AG04449 (cell line): ENCODE results near the gene GABBR2.

ENCODE experiments used
- CTCF ChIA-PET: fragments of 350-600 bp; formaldehyde crosslinking; extraction: SDS; loops from one replicate; lab custom pipeline; 2021; ENCODE audit warnings: antibody characterized with exemption; lab: Yijun Ruan, JAX
- POLR2A ChIA-PET: fragments of 400-600, 350-600 bp; formaldehyde crosslinking; extraction: SDS; loops from one replicate; lab custom pipeline; 2020; ENCODE audit warnings: antibody characterized with exemption, inconsistent platforms; lab: Yijun Ruan, JAX
- DNase-seq: peaks from one replicate; pipeline ENCODE4 v3.0.0-alpha.2; 2010; ENCODE audit warnings: low read depth, low spot score
- H3K4me3 ChIP-seq: 2 replicates; pipeline ENCODE4 v1.5.1; 2011; ENCODE audit warnings: low read depth, mild to moderate bottlenecking, control low read depth, low read length
- TF ChIP-seq, protein P1 (sequence below): IDR thresholded peaks from one replicate; pipeline ENCODE4 v1.5.1; 2011; ENCODE audit warnings: mild to moderate bottlenecking, moderate library complexity, low read length, control low read depth, inconsistent platforms; ENCODE audit not compliant: insufficient read depth; ENCODE audit errors: missing control alignments

Gene GABBR2

DNA sequence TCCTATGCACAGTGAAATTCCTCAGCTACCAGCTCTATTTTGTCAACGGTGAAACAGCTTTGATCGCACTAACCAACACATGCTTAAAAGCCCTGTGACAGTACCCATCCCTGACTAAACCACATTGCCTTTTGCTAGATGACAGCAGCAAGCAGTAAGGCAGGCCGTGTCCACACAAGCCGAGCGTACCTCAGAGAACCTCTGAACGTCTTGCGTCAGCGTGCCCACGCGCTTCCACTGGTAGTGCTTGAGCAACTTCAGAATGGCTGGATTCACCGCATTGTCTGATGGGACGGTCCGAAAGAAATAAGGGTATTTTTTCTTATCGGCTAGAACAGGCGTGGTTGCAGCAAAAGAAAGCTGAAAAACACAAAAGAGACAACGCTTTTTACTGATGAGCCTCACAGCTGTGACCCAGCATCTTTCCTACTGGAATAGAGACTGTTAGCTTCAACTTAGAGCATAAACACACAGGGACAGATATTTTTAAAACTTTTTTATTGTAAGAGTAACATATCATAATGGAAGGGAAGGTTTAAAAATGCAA is 167.0 kb downstream of the GABBR2 start:
- CTCF ChIA-PET = no interaction called here
- POLR2A ChIA-PET = no interaction called here
- DNase-seq = no peak
- TF ChIP-seq, protein P1, sequence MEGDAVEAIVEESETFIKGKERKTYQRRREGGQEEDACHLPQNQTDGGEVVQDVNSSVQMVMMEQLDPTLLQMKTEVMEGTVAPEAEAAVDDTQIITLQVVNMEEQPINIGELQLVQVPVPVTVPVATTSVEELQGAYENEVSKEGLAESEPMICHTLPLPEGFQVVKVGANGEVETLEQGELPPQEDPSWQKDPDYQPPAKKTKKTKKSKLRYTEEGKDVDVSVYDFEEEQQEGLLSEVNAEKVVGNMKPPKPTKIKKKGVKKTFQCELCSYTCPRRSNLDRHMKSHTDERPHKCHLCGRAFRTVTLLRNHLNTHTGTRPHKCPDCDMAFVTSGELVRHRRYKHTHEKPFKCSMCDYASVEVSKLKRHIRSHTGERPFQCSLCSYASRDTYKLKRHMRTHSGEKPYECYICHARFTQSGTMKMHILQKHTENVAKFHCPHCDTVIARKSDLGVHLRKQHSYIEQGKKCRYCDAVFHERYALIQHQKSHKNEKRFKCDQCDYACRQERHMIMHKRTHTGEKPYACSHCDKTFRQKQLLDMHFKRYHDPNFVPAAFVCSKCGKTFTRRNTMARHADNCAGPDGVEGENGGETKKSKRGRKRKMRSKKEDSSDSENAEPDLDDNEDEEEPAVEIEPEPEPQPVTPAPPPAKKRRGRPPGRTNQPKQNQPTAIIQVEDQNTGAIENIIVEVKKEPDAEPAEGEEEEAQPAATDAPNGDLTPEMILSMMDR = no peak
- H3K4me3 ChIP-seq = no peak overlapping the region

DNA sequence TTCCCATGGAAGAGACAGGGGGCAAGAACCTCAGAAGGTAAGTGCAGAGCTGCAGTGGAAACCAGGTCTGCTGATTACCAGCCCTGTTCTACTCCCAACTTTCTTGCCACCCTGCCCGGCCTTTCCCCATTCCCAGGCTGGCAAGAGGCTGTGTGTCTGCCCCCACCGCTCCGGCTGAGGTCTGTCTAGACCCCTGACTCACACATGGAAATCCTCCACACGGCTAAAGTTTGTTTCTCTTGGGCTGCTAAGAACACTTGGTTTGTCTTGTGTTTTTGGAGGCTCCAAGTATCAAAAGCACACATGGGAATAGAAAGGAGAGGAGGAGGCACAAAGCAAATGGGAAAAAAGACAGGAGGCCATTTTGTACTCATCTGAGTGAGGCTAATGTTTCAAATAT is 168.3 kb downstream of the GABBR2 start:
- no peak overlapping the region for H3K4me3 ChIP-seq
- CTCF ChIA-PET = interaction anchor here (1.3 kb wide), 1 partner anchor 12 kb away, joined by 4 read pairs; no protein-coding TSS in a partner anchor
- TF ChIP-seq, protein P1 = no peak
- POLR2A ChIA-PET = no interaction called here
- no peak for DNase-seq

DNA sequence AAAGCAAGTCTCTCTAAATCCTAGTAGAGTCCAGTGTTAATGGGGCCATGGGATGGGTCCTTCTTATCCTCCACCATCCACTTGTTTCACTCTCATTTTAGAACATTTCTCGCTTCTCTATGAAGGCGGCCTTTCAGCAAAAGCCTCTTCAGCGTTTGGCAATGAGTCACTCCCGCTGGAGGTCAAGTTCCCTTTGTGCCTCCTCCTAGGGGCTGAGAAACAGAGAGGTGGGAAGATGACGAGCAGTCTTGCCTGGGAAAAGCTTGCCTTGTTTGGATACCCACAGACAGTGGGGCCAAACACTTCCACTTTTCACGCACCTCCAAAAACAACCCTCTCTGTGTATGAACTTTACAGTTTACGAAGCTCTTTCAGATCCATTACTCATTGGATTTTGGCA is 168.8 kb downstream of the GABBR2 start:
- no peak for DNase-seq
- TF ChIP-seq, protein P1 = no peak
- H3K4me3 ChIP-seq = no peak overlapping the region
- CTCF ChIA-PET = interaction anchor here (1.3 to 2.3 kb wide), 2 partner anchors 13 kb away, joined by 4 to 7 read pairs; no protein-coding TSS in a partner anchor
- POLR2A ChIA-PET = no interaction called here

DNA sequence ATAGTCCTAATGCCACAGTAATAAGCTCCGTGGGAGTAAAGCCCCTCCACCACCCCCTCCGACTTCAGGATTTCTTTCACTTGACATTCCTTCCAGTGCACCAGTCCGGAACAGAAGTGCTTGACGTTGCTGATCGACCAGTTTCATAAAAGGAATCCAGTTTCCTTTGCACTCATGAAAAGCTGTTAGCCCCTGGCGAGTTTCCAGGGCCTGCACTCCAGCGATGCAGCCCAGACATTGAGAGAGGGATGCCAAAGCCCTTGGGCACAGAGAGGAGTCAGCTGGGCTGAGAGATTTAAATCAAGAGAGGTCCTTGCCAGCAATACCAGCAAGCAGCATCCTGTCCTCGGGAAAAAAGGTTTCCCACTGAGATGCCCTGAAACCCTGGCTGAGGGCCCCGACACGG is 170.1 kb downstream of the GABBR2 start:
- POLR2A ChIA-PET = no interaction called here
- TF ChIP-seq, protein P1 = no peak
- CTCF ChIA-PET = interaction anchor here (1.1 to 2.3 kb wide), 3 partner anchors 12 to 236 kb away, joined by 3 to 7 read pairs (median 3); no protein-coding TSS in a partner anchor
- no peak overlapping the region for H3K4me3 ChIP-seq
- no peak for DNase-seq

DNA sequence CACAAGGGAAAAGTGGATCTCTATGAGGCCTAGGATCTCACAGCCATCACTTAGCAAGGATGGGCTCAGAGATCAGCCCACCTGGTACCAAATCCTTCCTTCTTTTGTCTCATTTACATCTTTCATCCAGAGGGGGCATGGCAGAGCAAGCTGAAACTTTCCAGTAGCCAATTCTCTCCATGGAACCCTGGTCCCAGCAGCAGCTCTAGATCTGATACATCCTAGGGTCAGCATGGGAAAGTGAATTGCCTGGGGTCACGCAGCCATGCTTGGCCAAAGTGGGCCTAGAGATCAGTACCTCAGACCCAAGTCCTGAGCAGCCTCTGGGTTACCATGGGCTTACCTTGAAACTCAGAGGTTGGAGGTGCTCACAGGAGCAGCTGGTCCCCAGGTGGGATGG is 170.5 kb downstream of the GABBR2 start:
- POLR2A ChIA-PET = no interaction called here
- DNase-seq = no peak
- no peak overlapping the region for H3K4me3 ChIP-seq
- TF ChIP-seq, protein P1 = no peak
- CTCF ChIA-PET = interaction anchor here (1.1 to 2.3 kb wide), 4 partner anchors 11 to 236 kb away, joined by 3 to 7 read pairs (median 4); no protein-coding TSS in a partner anchor

DNA sequence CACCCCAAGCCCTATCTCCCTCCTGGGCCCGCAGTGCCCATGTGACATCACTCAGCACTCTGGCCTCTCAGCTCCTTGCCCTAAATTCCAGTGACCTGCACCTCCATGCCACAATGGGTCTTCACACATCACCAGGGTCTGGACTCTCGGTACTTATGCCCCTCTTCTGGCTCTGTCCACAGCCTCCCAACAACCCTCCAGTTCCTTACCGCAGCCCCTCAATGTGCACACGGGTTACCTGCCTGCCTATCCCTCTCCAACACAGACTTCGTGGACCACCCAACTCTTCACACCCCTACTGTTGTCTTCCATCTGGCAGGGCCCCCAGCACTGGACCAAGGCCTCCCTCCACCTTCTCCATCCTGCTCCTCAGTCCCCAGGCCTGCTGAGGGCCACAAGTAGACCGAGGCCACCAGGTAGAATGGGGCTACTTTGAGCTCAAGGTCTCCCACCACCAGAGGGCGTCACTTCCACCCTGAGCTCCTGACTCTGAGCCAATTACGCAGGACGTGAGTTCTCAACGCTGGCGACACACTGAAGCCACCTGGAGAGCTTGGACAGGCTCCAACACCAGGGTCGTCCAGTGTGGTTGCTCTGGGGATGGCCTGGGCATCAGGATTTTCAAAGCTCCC is 172.1 kb downstream of the GABBR2 start:
- TF ChIP-seq, protein P1 = no peak
- H3K4me3 ChIP-seq = no peak overlapping the region
- CTCF ChIA-PET = interaction anchor here (0.6 to 2.3 kb wide), 3 partner anchors 9 to 148 kb away, joined by 3 to 6 read pairs (median 3); no protein-coding TSS in a partner anchor
- POLR2A ChIA-PET = no interaction called here
- no peak for DNase-seq
